Body of pancreas (tissue), 4 donors: ENCODE data around the gene B3GNT9.

Experiments used
- POLR2A ChIP-seq, 3 donors: fragments of 450-650 bp; IDR thresholded peaks; one replicate each; pipeline ENCODE4 v1.6.1; 2016; ENCODE audit warnings: antibody characterized with exemption in 3 of 3, mild to moderate bottlenecking in 2 of 3
- TF ChIP-seq, protein P1 (sequence below), 7 experiments: fragments of 450-650 bp in 4 of 7; fragments of 200-600 bp in 3 of 7; sonication (generic) in 3 of 7; IDR thresholded peaks; one replicate each; pipeline ENCODE4 v1.5.1; 2016 to 2019; ENCODE audit warnings: antibody characterized with exemption in 7 of 7

DNA sequence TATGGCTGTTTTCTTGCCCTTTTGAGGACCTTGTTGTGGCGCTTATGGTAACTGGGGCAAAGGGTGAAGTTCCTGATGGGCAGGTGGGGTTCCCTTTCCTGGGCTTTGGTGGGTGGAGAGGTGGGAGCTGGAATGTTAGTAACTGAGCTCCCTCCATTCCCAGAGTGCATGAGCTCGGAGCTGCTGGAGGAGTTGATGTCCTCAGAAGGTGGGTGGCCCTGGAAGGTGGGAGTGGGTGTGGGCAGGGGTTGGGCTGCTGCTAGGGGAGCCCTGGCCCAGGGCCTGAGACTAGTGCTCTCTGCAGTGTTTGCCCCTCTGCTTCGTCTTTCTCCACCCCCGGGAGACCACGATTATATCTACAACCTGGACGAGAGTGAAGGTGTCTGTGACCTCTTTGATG, 46.9 kb upstream of the B3GNT9 start:
- TF ChIP-seq, protein P1, sequence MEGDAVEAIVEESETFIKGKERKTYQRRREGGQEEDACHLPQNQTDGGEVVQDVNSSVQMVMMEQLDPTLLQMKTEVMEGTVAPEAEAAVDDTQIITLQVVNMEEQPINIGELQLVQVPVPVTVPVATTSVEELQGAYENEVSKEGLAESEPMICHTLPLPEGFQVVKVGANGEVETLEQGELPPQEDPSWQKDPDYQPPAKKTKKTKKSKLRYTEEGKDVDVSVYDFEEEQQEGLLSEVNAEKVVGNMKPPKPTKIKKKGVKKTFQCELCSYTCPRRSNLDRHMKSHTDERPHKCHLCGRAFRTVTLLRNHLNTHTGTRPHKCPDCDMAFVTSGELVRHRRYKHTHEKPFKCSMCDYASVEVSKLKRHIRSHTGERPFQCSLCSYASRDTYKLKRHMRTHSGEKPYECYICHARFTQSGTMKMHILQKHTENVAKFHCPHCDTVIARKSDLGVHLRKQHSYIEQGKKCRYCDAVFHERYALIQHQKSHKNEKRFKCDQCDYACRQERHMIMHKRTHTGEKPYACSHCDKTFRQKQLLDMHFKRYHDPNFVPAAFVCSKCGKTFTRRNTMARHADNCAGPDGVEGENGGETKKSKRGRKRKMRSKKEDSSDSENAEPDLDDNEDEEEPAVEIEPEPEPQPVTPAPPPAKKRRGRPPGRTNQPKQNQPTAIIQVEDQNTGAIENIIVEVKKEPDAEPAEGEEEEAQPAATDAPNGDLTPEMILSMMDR (IDR thresholded peaks at IDR 0.05) = no peak
- no peak for TF ChIP-seq POLR2A (IDR thresholded peaks at IDR 0.05)
